GM21786 (cell line): ENCODE measurements around the gene SUSD2.
"Not testable (repeated sequence)": the region's sequence is repeated elsewhere in the genome, so short reads cannot be mapped to it uniquely, and the experiment has no call there.

Source experiments
- ATAC-seq: cut with Tn5 transposase; IDR thresholded peaks from one replicate; pipeline ENCODE4 v1.9.1; 2021; ENCODE audit not compliant: unreplicated experiment

SUSD2 gene

GRCh38 chr22:24186892-24187670 is 5.8 kb downstream of the SUSD2 start:
- no peak for ATAC-seq

- no peak for ATAC-seq
These were observed 6.7 kb downstream of the SUSD2 start for GRCh38 chr22:24187731-24188644.

- no peak for ATAC-seq
These were observed 7.5 kb downstream of the SUSD2 start for GRCh38 chr22:24188705-24189248.

- no peak for ATAC-seq
These were observed 8.2 kb downstream of the SUSD2 start for GRCh38 chr22:24189249-24190158.

- no peak for ATAC-seq
These were observed 8.9 kb downstream of the SUSD2 start for GRCh38 chr22:24190159-24190540.

- no peak for ATAC-seq
These were observed 9.4 kb downstream of the SUSD2 start for GRCh38 chr22:24190596-24191208.

GRCh38 chr22:24191381-24191841 is 10.1 kb downstream of the SUSD2 start:
- ATAC-seq, result no peak

GRCh38 chr22:24191893-24192292 is 10.6 kb downstream of the SUSD2 start:
- no peak for ATAC-seq

- ATAC-seq, result no peak
These were observed 17.4 kb downstream of the SUSD2 start for GRCh38 chr22:24198682-24199052.

GRCh38 chr22:24200619-24201212 is 19.4 kb downstream of the SUSD2 start:
- ATAC-seq, result no peak

GRCh38 chr22:24201681-24202614 is 20.7 kb downstream of the SUSD2 start:
- ATAC-seq, result no peak

GRCh38 chr22:24203856-24204255 is 22.6 kb downstream of the SUSD2 start:
- not testable (repeated sequence) for ATAC-seq

- ATAC-seq, result no peak
These were observed 24.3 kb downstream of the SUSD2 start for GRCh38 chr22:24205438-24206195.

- not testable (repeated sequence) for ATAC-seq
These were observed 25.4 kb downstream of the SUSD2 start for GRCh38 chr22:24206460-24207263.

- ATAC-seq, result no peak
These were observed 26.2 kb downstream of the SUSD2 start for GRCh38 chr22:24207264-24208011.

- no peak for ATAC-seq
These were observed 26.9 kb downstream of the SUSD2 start for GRCh38 chr22:24208012-24208749.
